Posterior cingulate gyrus (tissue), 11 donors: ENCODE measurements around the gene TNMD.
A peak's percentile ranks its signal among the peaks of the same experiment; 100 is the strongest.

Experiments used
- DNase-seq, 10 donors: peaks; one replicate each; pipeline versions ENCODE4 v3.0.0 to v3.0.0-alpha.2; 2020 to 2021; ENCODE audit warnings: mixed read lengths in 3 of 10
- intact Hi-C: fragments of 100-400 bp; cut with DNase I; formaldehyde crosslinking; loops from one replicate; pipeline ENCODE4 v1.15.1; 2023

Gene TNMD

DNA sequence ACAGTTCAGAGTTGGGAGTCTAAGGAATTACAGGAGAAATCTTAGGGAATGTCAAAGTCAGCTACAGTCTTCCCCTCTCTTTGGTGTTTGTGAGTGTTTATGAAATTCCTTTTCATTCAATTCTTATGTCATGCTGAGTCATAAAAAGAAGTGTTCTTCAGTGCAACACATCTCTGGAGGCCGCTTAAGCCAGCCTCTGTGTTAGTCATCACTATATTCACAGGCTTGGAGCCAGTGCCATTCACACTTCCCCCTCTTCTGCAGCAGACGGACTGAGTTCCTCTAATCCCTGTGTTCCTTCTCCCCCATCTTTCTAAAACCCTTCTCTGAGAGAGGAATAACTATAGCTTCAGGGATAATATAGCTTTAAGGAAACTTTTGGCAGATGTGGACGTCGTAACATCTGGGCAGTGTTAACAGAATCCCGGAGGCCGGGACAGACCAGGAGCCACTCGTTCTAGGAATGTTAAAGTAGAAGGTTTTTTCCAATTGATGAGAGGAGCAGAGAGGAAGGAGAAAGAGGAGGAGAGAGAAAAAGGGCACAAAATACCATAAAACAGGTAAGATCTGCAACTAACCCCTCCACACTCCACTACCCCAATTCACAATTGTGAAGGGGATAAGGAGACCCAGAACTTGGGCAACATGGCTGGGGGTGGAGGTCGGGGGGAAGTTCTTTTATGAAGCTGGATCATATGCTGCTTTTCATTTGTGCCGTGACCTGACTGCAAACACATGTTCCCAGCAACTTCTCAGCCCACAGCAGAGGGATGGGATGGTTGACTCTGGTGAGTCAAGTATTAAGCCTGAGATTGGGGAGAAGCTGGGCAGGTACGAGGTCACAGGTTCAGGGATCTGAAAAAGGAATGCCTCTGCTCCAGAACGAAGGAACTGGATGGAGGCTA, 59.5 kb downstream of the TNMD start, which contains the start of gene SRPX2:
Gene SRPX2, plus strand, starts transcription at position 244 of the 905 bp plus-strand sequence. CDS start 2,124 bp downstream, outside the sequence.
- DNase-seq = peak in 4 of 10 donors; percentile 12 to 77 (median 30)
- intact Hi-C loops = no loop called here

DNA sequence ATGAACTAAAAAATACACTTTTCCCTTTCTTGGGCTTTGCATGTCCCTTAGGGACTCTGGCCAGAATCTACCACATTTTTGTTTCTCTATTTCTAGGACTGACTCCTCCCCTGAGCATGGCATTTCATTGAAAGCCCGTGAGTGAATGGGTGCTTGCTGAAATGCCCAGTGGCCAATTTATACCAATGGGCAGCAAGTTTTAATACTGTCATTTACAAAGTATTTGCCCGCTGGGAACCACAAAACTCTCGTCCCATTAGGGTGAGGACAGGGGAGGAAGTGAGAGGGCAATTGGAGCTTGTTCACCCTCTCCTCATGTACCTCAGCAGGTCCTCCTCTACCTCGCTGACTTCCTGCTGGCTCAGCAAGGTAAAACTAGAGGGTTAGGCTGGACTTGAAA, 60.4 kb downstream of the TNMD start:
- no peak for DNase-seq
- intact Hi-C loops = no loop called here

DNA sequence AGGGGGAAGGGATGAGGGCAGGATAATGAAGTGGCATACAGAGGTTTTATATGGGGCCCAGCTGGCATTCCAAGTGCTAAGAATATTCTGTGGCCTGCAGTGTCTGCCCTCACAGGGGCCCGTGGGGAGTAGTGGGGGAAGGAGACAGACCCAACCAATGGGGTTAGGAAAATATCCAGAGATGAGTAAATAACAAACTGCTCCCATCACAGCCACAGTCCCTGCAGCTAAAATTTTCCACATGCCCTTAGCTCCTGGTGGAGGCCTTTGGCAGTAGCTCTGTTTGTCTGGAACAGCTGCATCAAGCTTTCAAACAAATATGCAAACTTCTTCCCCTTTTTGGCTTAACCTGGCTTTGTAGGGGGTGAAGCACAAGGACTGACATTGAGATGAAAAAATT, 62.4 kb downstream of the TNMD start:
- intact Hi-C loops = no loop called here
- DNase-seq = no peak

DNA sequence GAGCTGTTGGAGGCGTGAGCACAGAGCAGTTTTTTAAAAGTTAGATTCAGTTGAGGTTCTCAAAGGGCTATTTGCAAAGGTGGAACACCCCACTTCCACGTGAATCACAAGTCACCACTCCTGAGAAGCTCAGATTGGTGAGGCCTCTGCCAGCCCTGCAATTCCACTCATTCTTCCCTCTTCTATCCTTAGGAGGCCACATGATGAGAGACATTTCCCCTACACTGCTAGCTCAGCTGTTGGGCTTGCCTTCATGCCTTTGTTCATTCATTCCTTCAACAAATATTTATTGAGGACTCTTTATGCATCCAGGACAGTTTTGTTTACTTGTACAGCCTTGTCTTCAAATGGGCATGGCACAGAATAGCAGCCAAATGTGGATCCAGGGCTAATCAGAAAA, 63.0 kb downstream of the TNMD start:
- intact Hi-C loops = no loop called here
- no peak for DNase-seq

DNA sequence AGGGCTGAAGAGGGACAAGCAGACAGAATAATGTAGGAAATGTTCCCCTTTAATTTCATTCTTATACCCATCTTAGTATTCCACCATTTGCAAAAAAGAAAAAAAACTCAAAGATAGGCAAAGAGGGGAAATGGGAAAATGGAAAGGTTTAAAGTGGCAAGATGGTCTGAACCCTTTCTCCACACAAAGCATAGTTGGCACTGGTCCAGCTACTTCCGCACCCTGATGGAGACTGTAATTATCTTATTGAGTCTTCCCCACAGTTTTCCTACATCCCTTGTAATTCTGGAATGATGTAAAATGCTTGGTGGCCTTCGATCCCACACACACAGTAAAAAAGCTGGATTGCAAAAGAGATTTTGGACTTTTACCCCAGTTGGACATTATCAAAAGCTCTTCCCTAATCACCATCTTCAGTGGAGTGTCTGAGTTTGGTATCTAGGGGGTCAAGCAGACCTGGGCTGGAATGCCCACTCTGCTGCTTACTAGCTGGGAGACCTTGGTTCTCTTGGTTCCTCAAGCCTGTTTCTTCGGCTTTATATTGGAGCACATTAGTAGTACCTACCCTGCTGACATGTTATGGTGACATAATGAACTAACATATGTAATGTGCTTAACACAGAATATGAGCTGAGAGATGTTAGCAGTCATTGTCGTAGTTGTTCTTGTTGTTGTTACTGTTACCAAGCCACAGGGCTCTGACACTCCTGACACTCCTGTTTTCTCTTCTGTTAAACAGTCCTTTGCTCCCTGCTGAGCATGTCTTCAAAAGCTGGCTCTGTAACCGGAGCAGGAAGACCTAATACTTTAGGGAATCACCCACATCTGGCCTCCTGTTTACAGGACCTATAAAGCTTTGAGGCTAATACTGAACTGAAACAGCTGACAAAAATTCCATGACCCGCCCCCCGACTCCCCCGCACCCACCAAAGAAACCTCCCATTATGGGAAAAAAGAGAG, 64.0 kb downstream of the TNMD start:
- DNase-seq = no peak
- intact Hi-C loops = no loop called here
